Neural crest cell (in vitro differentiated cells): ENCODE results near the gene PDCD1. TPM values are rescaled to one million over a fixed set of nuclear protein-coding genes. Genes with fewer than 3 reads are reported as not detected.
A peak's percentile ranks its signal among the peaks of the same experiment; 100 is the strongest.
"Not testable (repeated sequence)": the region's sequence is repeated elsewhere in the genome, so short reads cannot be mapped to it uniquely, and the experiment has no call there.

Experiments used
- DNase-seq: peaks from one replicate; pipeline ENCODE4 v3.0.0; 2021; ENCODE audit warnings: low read depth, mixed read lengths, low spot score
- H3K27ac Mint-ChIP-seq: one replicate; pipeline ENCODE4 v1.8.0; 2021; ENCODE audit warnings: mild to moderate bottlenecking, mixed read lengths; ENCODE audit not compliant: unreplicated experiment
- H3K27me3 Mint-ChIP-seq: 2 replicates; pipeline ENCODE4 v1.8.0; 2021; ENCODE audit warnings: low read depth, mild to moderate bottlenecking, mixed read lengths
- H3K36me3 Mint-ChIP-seq: 2 replicates; pipeline ENCODE4 v1.8.0; 2021; ENCODE audit warnings: low read depth, mild to moderate bottlenecking, mixed read lengths
- H3K4me1 Mint-ChIP-seq: 2 replicates; pipeline ENCODE4 v1.8.0; 2021; ENCODE audit warnings: mixed read lengths
- H3K4me3 Mint-ChIP-seq: one replicate; pipeline ENCODE4 v1.8.0; 2021; ENCODE audit warnings: mild to moderate bottlenecking, mixed read lengths
- H3K9me3 Mint-ChIP-seq: 2 replicates; pipeline ENCODE4 v1.8.0; 2021; ENCODE audit warnings: mixed read lengths
- total RNA-seq: library from RNA; stranded (reverse); gene quantifications from 2 replicates; pipeline ENCODE4 v1.2.1, GENCODE V29; 2021
- TF ChIP-seq, protein P1 (sequence below): fragments of 200-600 bp; sonication (generic); conservative IDR thresholded peaks from 2 replicates; pipeline ENCODE4 v1.5.0; 2021; ENCODE audit warnings: antibody characterized with exemption, mild to moderate bottlenecking

The PDCD1 gene
- total RNA-seq, 1 donor from 2014 or later, result not detected

- no peak for DNase-seq
- Mint-ChIP-seq H3K36me3 (peaks cover 20% of the 10 kb centered on the region), H3K4me1 (peaks cover 12% of the 10 kb centered on the region), H3K27ac (no peak overlapping the region), H3K4me3 (no peak overlapping the region), H3K9me3 (peaks cover 22% of the 10 kb centered on the region), H3K27me3 (peaks cover 28% of the 10 kb centered on the region)
- TF ChIP-seq, protein P1, sequence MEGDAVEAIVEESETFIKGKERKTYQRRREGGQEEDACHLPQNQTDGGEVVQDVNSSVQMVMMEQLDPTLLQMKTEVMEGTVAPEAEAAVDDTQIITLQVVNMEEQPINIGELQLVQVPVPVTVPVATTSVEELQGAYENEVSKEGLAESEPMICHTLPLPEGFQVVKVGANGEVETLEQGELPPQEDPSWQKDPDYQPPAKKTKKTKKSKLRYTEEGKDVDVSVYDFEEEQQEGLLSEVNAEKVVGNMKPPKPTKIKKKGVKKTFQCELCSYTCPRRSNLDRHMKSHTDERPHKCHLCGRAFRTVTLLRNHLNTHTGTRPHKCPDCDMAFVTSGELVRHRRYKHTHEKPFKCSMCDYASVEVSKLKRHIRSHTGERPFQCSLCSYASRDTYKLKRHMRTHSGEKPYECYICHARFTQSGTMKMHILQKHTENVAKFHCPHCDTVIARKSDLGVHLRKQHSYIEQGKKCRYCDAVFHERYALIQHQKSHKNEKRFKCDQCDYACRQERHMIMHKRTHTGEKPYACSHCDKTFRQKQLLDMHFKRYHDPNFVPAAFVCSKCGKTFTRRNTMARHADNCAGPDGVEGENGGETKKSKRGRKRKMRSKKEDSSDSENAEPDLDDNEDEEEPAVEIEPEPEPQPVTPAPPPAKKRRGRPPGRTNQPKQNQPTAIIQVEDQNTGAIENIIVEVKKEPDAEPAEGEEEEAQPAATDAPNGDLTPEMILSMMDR, result no peak
Observed at GRCh38 chr2:241822264-241822623, 36.5 kb downstream of the PDCD1 start.

GRCh38 chr2:241821460-241822263 is 37.0 kb downstream of the PDCD1 start:
- peaks cover 19% of the 10 kb centered on the region for H3K36me3 Mint-ChIP-seq
- peaks cover 26% of the 10 kb centered on the region for H3K27me3 Mint-ChIP-seq
- H3K27ac Mint-ChIP-seq, result no peak overlapping the region
- H3K4me3 Mint-ChIP-seq, result peak overlapping the region; percentile 19
- DNase-seq, result no peak
- peaks cover 12% of the 10 kb centered on the region for H3K4me1 Mint-ChIP-seq
- TF ChIP-seq, protein P1, result no peak
- peaks cover 21% of the 10 kb centered on the region for H3K9me3 Mint-ChIP-seq

- H3K4me3 Mint-ChIP-seq, result no peak overlapping the region
- no peak for DNase-seq
- H3K36me3 Mint-ChIP-seq, result peaks cover 19% of the 10 kb centered on the region
- peaks cover 12% of the 10 kb centered on the region for H3K4me1 Mint-ChIP-seq
- TF ChIP-seq, protein P1, result no peak
- peaks cover 18% of the 10 kb centered on the region for H3K9me3 Mint-ChIP-seq
- H3K27me3 Mint-ChIP-seq, result peaks cover 22% of the 10 kb centered on the region
- H3K27ac Mint-ChIP-seq, result no peak overlapping the region
Observed at GRCh38 chr2:241820625-241821384, 37.9 kb downstream of the PDCD1 start.

GRCh38 chr2:241819947-241820624 is 38.6 kb downstream of the PDCD1 start:
- H3K36me3 Mint-ChIP-seq, result peaks cover 15% of the 10 kb centered on the region
- DNase-seq, result not testable (repeated sequence)

DNA sequence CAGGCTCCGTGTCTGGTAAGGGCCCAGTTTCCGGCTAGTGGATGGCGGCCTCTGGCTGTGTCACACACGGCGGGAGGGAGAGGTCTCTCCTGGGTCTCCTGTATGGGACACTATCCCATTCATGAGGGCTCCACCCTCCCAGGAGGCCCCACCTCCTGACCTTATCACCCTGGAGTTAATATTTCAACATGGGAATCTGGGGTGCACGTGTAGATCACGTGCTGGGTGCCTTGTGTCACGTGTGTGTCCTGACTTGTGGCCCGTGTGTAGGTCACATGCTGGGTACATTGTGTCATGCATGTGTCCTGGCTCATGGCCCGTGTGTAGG is 39.8 kb downstream of the PDCD1 start:
- TF ChIP-seq, protein P1, result no peak
- DNase-seq, result no peak
- Mint-ChIP-seq H3K27me3 (peaks cover 10% of the 10 kb centered on the region), H3K9me3 (peaks cover 9% of the 10 kb centered on the region), H3K27ac (no peak overlapping the region), H3K4me1 (peaks cover 12% of the 10 kb centered on the region), H3K4me3 (no peak overlapping the region), H3K36me3 (peaks cover 9% of the 10 kb centered on the region)

More at GRCh38 chr2:241819947-241820624, 38.6 kb downstream of the PDCD1 start:
- Mint-ChIP-seq H3K9me3 (peaks cover 14% of the 10 kb centered on the region), H3K27me3 (peaks cover 16% of the 10 kb centered on the region), H3K4me1 (peaks cover 12% of the 10 kb centered on the region)
- not testable (repeated sequence) for H3K4me3 Mint-ChIP-seq, H3K27ac Mint-ChIP-seq
